Endothelial cell of umbilical vein (primary cell): Measurements from ENCODE around the gene CHID1. TPM values are rescaled to one million over a fixed set of nuclear protein-coding genes. Genes with fewer than 3 reads are reported as not detected.

ENCODE experiments used
- BruUV-seq: library from RNA; stranded (reverse); fragments of 400-500 nt; replicated peaks from 2 replicates; lab custom pipeline; 2021; lab: Mats Ljungman, UMichigan
- CTCF ChIA-PET: fragments of 300-600, 350-600 bp; sonication (Branson Sonifier 250); formaldehyde crosslinking; loops from one replicate; lab custom pipeline; 2021; ENCODE audit warnings: antibody characterized with exemption, inconsistent platforms; lab: Charles Lee
- POLR2A ChIA-PET: fragments of 300-600, 350-600 bp; sonication (Branson Sonifier 250); formaldehyde crosslinking; loops from one replicate; lab custom pipeline; 2021; ENCODE audit warnings: antibody characterized with exemption, inconsistent platforms; lab: Charles Lee
- DNase-seq: peaks from one replicate; pipeline ENCODE4 v3.0.0-alpha.2; 2011; ENCODE audit warnings: low read depth, low spot score
- FAIRE-seq: peaks from 2 replicates; lab custom pipeline; 2011; peaks lifted over from hg19 to GRCh38; lab: Jason Lieb, UNC
- H2AFZ ChIP-seq: 2 replicates; pipeline ENCODE4 v1.6.0; 2012; ENCODE audit warnings: low read depth, low read length, control low read depth, inconsistent platforms
- H3K27ac ChIP-seq: 2 replicates; pipeline ENCODE4 v1.5.1; 2011; ENCODE audit warnings: low read depth, mild to moderate bottlenecking, control low read depth, low read length, moderate library complexity; ENCODE audit not compliant: insufficient read depth
- H3K27me3 ChIP-seq, 2 experiments: 2 replicates each; pipeline versions ENCODE4 v1.6.0 to v1.6.1; 2011; ENCODE audit warnings: low read length in 2 of 2, mixed read lengths in 1 of 2; ENCODE audit not compliant: control insufficient read depth in 2 of 2, insufficient read depth in 2 of 2
- H3K36me3 ChIP-seq, 2 experiments: 2 replicates in 1 of 2; 3 replicates in 1 of 2; pipeline ENCODE4 v1.5.1; 2011; ENCODE audit warnings: low read length in 2 of 2, mild to moderate bottlenecking in 1 of 2, moderate library complexity in 1 of 2; ENCODE audit not compliant: control insufficient read depth in 2 of 2, insufficient read depth in 2 of 2; ENCODE audit errors: extremely low read depth in 1 of 2
- H3K4me1 ChIP-seq: 3 replicates; pipeline ENCODE4 v1.5.1; 2011; ENCODE audit warnings: mild to moderate bottlenecking, low read length; ENCODE audit not compliant: control insufficient read depth, insufficient read depth; ENCODE audit errors: extremely low read depth
- H3K4me2 ChIP-seq: 2 replicates; pipeline ENCODE4 v1.6.1; 2011; ENCODE audit warnings: low read length, control low read depth, mixed read lengths; ENCODE audit not compliant: insufficient read depth
- H3K4me3 ChIP-seq, 3 experiments: fragments of 200-600 bp in 1 of 3; sonication (generic), shearing (Covaris generic) in 1 of 3; replicated peaks in 1 of 3; 2 replicates each; pipeline ENCODE4 v1.5.1; 2011 to 2016; ENCODE audit warnings: control low read depth in 3 of 3, low read length in 3 of 3, mild to moderate bottlenecking in 2 of 3, inconsistent platforms in 1 of 3, low read depth in 1 of 3, moderate library complexity in 1 of 3; ENCODE audit not compliant: insufficient read depth in 1 of 3
- H3K79me2 ChIP-seq: 2 replicates; pipeline ENCODE4 v1.6.0; 2012; ENCODE audit warnings: low read length, inconsistent platforms; ENCODE audit not compliant: control insufficient read depth, insufficient read depth
- H3K9ac ChIP-seq: replicated peaks from 2 replicates; pipeline ENCODE3; 2011; ENCODE audit warnings: low read length, control low read depth; ENCODE audit not compliant: insufficient read depth; ENCODE audit errors: extremely low read depth
- H3K9me1 ChIP-seq: replicated peaks from 3 replicates; pipeline ENCODE4 v1.6.0; 2011; ENCODE audit warnings: mild to moderate bottlenecking, low read length; ENCODE audit not compliant: control insufficient read depth, insufficient read depth; ENCODE audit errors: extremely low read depth
- H3K9me3 ChIP-seq: replicated peaks from 2 replicates; pipeline ENCODE4 v1.5.1; 2012; ENCODE audit warnings: low read length, inconsistent platforms; ENCODE audit not compliant: control insufficient read depth, insufficient read depth
- H4K20me1 ChIP-seq: replicated peaks from 2 replicates; pipeline ENCODE3; 2011; ENCODE audit warnings: mild to moderate bottlenecking, low read length; ENCODE audit not compliant: control insufficient read depth, insufficient read depth; ENCODE audit errors: extremely low read depth
- CTCF ChIP-seq, 2 donors: IDR thresholded peaks; 1 replicate in 1 of 2; 2 replicates in 1 of 2; pipeline ENCODE4 v1.5.1; 2011; ENCODE audit warnings: low read length in 2 of 2, mild to moderate bottlenecking in 2 of 2, moderate library complexity in 2 of 2, control low read depth in 1 of 2, inconsistent platforms in 1 of 2, low read depth in 1 of 2; ENCODE audit not compliant: insufficient read depth in 1 of 2; ENCODE audit errors: extremely low read depth in 1 of 2
- EZH2 ChIP-seq: IDR thresholded peaks from 2 replicates; pipeline ENCODE4 v1.6.1; 2012; ENCODE audit warnings: borderline replicate concordance, low read depth, mild to moderate bottlenecking, moderate library complexity, low read length, inconsistent platforms; ENCODE audit not compliant: severe bottlenecking
- FOS ChIP-seq: IDR thresholded peaks from 2 replicates; pipeline ENCODE4 v1.6.1; 2011; ENCODE audit warnings: mild to moderate bottlenecking, low read length, moderate library complexity, borderline replicate concordance; ENCODE audit not compliant: insufficient read depth
- GATA2 ChIP-seq: IDR thresholded peaks from 2 replicates; pipeline ENCODE4 v1.7.0; 2011; ENCODE audit warnings: low read depth, mild to moderate bottlenecking, moderate library complexity, mixed read lengths, low read length; ENCODE audit not compliant: insufficient read length, insufficient read depth
- MAX ChIP-seq: IDR thresholded peaks from 2 replicates; pipeline ENCODE4 v1.6.1; 2011; ENCODE audit not compliant: insufficient read depth, insufficient read length
- MYC ChIP-seq: IDR thresholded peaks from one replicate; pipeline ENCODE4 v1.6.1; 2011; ENCODE audit warnings: mild to moderate bottlenecking, low read depth, low read length
- POLR2A ChIP-seq: IDR thresholded peaks from 2 replicates; pipeline ENCODE4 v1.6.1; 2012; ENCODE audit warnings: low read depth, mild to moderate bottlenecking, control low read depth, low read length
- POLR2AphosphoS5 ChIP-seq: IDR thresholded peaks from 2 replicates; pipeline ENCODE4 v1.6.1; 2012; ENCODE audit warnings: low read depth, mild to moderate bottlenecking, control low read depth, low read length, moderate library complexity; ENCODE audit not compliant: insufficient read depth
- dilution Hi-C: fragments of 300-500 bp; cut with MboI; formaldehyde crosslinking; loops from one replicate; pipeline ENCODE4 v1.15.0; 2019; ENCODE audit warnings: low sequenced_read_pairs; ENCODE audit not compliant: extremely low pct_ligation_motif_present
- intact Hi-C: fragments of 100-400 bp; cut with micrococcal nuclease; formaldehyde crosslinking; loops from one replicate; pipeline ENCODE4 v1.10.0; 2022
- polyA plus RNA-seq, 4 experiments: library from polyadenylated mRNA; depleted of rRNA in 3 of 4; stranded (reverse) in 3 of 4; unstranded in 1 of 4; fragments of >200 nt; gene quantifications; 2 replicates each; pipeline versions ENCODE4 v1.2.1 to v1.2.3, GENCODE V29; 2011 to 2012; ENCODE audit warnings: missing spikeins in 1 of 4
- total RNA-seq: library from RNA; stranded (reverse); gene quantifications from 2 replicates; pipeline ENCODE4 v1.2.3, GENCODE V29; 2021

The CHID1 gene
- total and polyA plus RNA-seq, 2 donors (not counting 3 experiments of a cell fraction or from before 2014, with no cell fraction given): 89.8 to 107 TPM

- Histone ChIP-seq H3K79me2 (no peaks in the 10 kb centered on the region), H3K27me3 (no peaks in the 10 kb centered on the region), H3K36me3 (peaks cover 0 to 9% of the 10 kb centered on the region in 2 experiments), H3K4me1 (no peaks in the 10 kb centered on the region), H3K9me1 (no peaks in the 10 kb centered on the region), H3K9me3 (no peaks in the 10 kb centered on the region), H3K4me2 (no peak overlapping the region), H3K9ac (no peak overlapping the region), H3K27ac (no peak overlapping the region), H4K20me1 (no peaks in the 10 kb centered on the region), H3K4me3 (no peak overlapping the region), H2AFZ (no peak overlapping the region)
- ChIA-PET POLR2A (no interaction called here), CTCF (interaction anchor here (0.8 to 1.9 kb wide), 4 partner anchors 13 to 183 kb away, joined by 3 to 4 read pairs (median 3); no protein-coding TSS in a partner anchor)
- BruUV-seq: no TSS peak
- FAIRE-seq (no peak), DNase-seq (no peak)
- dilution Hi-C loops: no loop called here
- intact Hi-C loops: no loop called here
- no peak for TF ChIP-seq POLR2A
- no peak for TF ChIP-seq MYC
- no peak for TF ChIP-seq CTCF (IDR thresholded peaks at IDR 0.05; ENCODE audit: extremely low read depth in 1 of 2, insufficient read depth in 1 of 2, low read depth in 1 of 2, low read length in 2 of 2)
- no peak for TF ChIP-seq EZH2
- no peak for TF ChIP-seq GATA2
- TF ChIP-seq MAX: no peak
- TF ChIP-seq FOS: no peak
- no peak for TF ChIP-seq POLR2AphosphoS5
These were observed 42.7 kb downstream of the CHID1 start for GRCh38 chr11:867856-868358.
